HT-29 (cell line): ENCODE data around the gene BICRA. TPM values are rescaled to one million over a fixed set of nuclear protein-coding genes. Genes with fewer than 3 reads are reported as not detected.
"Not testable (repeated sequence)": the region's sequence is repeated elsewhere in the genome, so short reads cannot be mapped to it uniquely, and the experiment has no call there.

Source experiments
- DNase-seq: peaks from one replicate; pipeline ENCODE4 v3.0.0-alpha.2; 2015; ENCODE audit warnings: low spot score
- total RNA-seq: library from RNA; depleted of rRNA; stranded (reverse); fragments of >200 nt; shearing (Covaris generic); gene quantifications from 2 replicates; pipeline ENCODE4 v1.2.3, GENCODE V29; 2014; rRNA removed

BICRA gene
- total RNA-seq, result 2.6 and 5.2 TPM in 2 replicates

DNA sequence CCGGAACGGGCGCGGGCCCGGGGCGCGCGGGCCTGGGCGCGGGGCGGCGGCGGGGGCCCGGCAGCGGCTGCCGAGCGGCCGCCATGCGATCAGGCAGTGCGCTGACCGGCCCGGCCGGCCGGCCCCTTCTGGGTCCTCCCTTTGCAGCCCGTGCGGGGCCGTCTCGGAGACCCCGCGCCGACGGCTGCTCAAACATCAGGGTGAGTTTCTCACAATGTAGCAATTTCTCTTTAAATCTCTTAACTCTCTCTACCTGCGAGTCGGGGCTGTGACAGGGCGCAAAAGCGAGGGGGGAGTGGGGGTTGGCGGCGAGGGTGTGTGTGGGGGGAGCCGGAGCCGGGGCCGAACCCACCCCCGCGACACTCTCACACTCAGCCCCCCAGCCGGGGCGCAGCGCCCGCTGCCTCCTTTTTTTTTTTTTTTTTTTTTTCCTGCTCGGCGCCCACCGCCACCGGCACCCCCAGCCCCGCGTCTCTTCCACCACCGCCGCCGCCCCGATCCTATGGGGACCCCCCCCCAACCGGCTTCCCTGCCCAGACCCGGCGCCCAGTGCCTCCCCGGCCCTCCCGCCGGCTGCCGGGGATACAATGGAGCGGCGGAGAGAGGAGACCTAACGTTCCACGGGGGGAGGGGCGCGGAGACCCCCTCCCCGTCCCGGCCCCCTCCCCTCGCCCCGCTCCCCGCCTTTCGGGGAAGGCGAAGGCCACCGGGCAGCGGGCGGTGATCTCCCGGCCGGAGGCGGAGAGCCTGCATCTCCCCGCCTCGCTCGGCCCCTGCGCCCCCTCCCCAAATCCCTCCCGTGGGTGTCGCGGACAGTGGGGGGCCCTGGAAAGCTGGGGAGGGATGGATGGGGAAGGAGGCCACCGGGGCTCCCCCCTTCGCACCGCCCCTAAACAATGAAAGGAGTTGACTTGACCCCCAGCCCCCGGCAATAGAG lies at the start of gene BICRA:
Gene BICRA, plus strand, starts transcription at position 166 of the 937 bp plus-strand sequence. CDS start 64,441 bp downstream, outside the sequence.
- DNase-seq, result peak; percentile 93

GRCh38 chr19:47560999-47561398 lies 47.9 kb upstream of the BICRA start:
- no peak for DNase-seq

DNA sequence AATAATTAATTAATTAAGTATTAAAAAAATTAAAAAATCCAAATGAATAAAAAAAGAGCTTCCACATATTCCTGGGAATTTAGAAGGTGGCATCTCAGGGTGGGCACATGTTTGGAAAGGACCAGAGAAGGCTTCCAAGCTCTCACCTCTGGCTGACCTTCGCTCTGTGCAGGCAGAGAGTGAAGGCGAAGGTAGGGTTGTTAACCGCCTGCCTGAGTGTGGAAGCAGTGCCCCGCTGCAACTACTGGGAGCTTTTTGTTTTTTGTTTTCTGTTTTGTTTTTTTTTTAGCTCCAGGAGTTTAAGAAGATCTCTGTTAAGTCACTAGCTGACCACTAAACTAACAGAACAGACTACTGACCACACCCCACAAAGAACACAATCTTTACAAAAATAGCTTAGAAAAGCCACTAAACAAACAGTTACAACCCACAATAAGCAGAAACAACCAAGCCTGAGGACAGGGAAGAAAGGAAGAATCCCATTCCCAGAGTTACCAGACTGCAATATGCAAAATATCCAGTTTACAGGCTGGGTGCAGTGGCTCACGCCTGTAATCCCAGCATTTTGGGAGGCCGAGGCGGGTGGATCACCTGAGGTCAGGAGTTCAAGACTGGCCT lies 47.4 kb upstream of the BICRA start:
- DNase-seq, result no peak

DNA sequence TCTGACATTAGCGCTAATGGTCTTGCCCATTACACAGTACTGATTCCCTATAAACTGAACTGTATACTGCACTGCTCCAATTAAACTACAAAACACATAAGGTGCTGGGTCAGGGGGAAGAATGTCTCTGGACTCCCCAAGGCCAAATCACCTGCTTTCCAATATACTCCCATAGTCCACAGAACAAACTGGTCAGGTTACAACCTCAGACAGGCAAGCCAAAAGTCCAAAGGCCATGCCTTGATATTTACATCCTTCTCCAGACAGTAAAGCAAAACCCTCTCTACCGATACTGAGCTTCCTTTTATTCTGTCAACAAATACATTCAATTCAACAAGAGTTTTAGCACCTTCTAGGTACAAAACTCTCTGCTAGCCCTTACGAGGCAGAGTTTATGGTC lies 44.9 kb upstream of the BICRA start:
- peak; percentile 76 for DNase-seq

GRCh38 chr19:47569331-47569730 lies 39.6 kb upstream of the BICRA start:
- no peak for DNase-seq

DNA sequence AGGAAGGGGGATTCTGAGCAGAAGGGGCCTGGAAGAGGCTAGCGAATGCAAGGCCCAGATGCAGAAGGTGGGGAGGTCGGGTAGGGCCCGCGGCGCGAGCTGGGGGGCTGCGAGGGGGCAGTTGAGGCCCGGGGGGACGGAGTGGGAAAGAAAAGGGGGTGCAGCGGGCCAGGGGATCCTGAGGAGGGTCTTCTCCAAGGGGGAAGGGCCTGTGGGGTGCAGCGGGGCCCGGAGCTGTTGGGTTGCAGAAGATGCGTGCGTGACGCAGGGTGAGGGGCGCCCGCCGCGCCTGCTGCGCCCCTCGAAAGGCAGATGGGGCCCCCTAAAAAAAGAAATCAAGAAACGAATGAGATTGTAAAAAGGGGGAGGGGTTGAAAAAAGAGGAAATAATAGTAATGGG lies 36.3 kb upstream of the BICRA start:
- no peak for DNase-seq

- DNase-seq, result no peak
Observed at GRCh38 chr19:47573071-47574026, 35.6 kb upstream of the BICRA start, which contains the start of gene ZNF541. Gene ZNF541 (minus strand): TSS chr19:47573148. CDS start chr19:47555856, 17,292 bp downstream.

- no peak for DNase-seq
Observed at GRCh38 chr19:47580397-47580796, 28.5 kb upstream of the BICRA start.

DNA sequence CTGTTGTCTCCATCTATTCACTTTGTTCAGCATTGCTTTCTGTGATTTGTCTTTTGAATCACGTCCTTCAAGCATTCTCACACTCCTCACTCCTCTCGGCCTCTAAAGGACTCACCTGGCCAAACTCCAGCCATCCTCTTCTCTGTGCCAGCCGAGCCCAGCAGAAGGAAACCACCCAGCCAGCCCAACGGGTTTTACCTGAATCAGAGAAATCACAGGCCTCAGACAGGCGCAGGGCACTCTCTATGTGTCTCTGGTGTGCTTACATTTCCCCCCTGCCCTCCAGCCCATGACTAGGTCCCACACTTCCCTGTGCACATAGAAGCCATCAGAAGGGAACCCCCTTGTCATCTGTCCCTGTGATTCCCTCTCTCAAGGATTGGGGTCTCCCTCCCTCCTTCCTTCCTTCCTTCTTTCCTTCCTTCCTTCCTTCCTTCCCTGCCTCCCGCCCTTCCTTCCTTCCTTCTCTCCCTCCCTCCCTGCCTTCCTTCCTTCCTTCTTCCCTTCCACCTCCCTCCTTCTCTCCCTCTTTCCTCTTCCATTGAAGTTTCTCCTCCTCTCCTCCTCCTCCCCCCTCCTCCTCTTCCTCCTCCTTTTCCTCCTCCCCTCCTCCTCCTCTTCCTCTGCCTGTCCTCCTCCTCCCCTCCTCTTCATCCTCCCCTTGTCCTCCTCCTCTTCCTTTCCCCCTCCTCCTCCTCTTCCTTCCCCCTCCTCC lies 27.2 kb upstream of the BICRA start:
- DNase-seq, result peak; percentile 87

DNA sequence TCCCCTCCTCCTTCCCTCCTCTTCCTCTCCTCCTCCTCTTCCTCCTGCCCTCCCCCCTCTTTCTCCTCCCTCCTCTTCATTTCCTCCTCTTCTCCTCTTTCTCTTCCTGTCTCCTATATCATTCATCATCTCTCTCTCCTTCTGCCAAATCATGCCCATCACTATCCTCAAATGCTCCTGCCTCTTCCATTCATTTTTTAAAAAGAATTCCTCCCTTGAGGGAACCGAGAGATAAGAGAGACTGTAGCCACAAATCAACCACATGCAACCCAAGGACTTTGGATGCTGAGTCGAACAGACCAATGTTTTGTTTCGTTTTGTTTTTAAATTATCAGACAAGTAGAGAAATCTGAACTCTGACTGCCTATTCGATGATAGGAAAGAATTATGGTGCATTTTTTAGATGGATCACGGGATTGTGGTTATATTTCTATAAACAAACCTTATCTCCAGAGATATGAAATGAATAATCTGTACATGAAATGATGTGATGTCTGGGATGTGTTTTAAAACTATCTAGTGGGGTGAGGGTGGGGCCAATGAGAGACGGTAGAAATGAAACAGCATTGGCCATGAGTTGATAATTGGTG lies 26.5 kb upstream of the BICRA start:
- no peak for DNase-seq

- DNase-seq, result not testable (repeated sequence)
Observed at GRCh38 chr19:47583161-47583560, 25.8 kb upstream of the BICRA start.

- no peak for DNase-seq
Observed at GRCh38 chr19:47587295-47587694, 21.6 kb upstream of the BICRA start.

- DNase-seq, result no peak
Observed at GRCh38 chr19:47589824-47590223, 19.1 kb upstream of the BICRA start.

GRCh38 chr19:47593860-47594259 lies 15.1 kb upstream of the BICRA start:
- no peak for DNase-seq

- DNase-seq, result no peak
Observed at GRCh38 chr19:47595944-47596343, 13.0 kb upstream of the BICRA start.

DNA sequence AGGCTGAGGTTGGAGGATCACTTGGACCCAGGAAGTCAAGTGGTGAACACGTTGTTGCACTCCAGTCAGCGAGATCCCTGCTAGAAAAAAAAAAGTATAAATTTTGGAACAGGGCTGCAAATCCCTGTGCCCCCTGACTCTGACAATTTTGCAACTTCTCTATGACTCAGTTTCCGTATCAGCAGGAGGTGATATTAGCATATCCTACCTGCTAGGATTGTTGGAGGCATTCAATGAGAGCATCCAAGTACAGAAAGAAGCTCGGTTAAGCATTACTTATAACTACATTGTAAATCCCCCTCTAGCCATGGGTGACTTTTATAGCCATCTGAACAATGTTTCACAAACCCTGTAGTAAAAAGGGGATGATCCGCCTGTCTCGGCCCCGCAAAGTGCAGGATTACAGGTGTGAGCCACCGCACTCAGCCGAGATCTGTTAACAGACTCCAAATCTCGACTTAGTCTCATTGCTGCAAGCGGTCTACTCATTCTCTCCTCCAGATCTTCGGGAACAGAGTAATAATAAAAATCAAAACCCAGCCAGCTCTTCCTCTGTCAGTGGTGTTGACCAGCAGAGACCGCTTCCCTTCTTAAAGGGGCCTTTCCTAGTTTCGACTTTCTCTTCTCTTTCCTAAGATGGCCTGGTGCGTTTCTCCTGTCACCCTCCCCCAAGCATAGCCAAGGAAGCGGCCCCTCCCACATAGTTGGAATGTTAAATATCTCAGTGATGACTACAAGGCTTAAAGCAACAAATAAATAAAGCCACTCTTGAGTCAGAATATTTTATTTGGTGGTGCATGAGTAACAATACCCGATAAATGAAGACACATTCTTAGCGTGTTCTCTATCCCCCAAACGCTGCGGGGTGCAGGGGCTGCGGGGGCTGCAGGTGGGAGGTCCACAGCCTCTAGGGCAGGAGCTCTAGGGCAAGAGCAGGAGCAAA lies 10.3 kb upstream of the BICRA start:
- peak; percentile 79 for DNase-seq

GRCh38 chr19:47599671-47600245 lies 9.2 kb upstream of the BICRA start:
- not testable (repeated sequence) for DNase-seq

DNA sequence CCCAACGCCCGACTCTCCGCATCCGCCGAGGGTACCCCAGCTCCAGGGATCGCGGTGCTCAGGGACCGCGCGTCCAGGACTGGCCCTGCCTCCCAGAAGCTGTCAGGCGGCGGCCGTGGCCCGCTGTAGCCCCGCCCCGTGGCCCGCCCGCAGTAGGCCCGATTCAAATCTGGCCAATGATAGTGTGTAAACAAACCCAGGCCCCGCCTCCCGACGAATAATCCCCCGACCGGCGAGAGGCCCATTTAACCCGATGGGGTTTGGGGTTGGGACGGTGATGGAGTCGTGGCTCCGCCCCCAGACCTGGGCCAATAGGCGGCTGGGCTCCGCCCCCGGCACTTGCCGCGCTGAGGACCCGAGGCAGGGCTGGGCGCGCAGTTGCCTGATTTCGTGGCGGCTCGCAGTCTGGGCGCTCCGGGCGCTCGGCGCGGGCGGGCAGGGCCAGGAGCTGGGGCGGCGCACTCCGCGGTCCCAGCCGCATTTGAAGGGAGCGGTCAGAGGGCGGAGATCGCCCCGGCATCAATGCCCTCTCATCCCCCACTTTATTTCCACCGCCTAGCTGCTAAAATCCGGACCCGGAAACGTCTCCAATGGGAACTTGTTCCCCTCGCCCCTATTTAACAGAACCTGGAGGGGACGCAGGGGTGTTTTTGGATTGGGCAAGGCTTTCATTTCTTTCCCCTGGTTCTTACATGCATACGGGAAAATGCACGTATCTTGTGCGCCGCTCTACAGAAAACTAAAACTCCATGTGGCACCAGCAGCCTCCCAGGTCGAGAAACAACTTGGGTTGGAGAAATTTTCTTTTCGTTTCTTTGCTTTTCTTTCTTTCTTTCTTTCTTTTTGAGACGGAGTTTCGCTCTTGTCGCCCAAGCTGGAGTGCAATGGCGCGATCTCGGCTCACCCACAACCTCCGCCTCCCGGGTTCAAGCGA lies 8.4 kb upstream of the BICRA start:
- DNase-seq, result peak; percentile 100
